GM12878 (cell line): ENCODE data around the gene ATG9B. TPM values are rescaled to one million over a fixed set of nuclear protein-coding genes. Genes with fewer than 3 reads are reported as not detected.

ENCODE experiments used
- ATAC-seq: fragments of 200-7000 bp; cut with Tn5 transposase; 3 replicates; pipeline ENCODE4 v1.9.1; 2020; ENCODE audit warnings: mild to moderate bottlenecking, moderate library complexity
- BruUV-seq: library from RNA; stranded (reverse); fragments of 400-500 nt; replicated peaks from 2 replicates; lab custom pipeline; 2021; lab: Mats Ljungman, UMichigan
- CTCF ChIA-PET: fragments of 300-600 bp; sonication (Branson Sonifier 250); formaldehyde crosslinking; extraction: SDS; loops from one replicate; lab custom pipeline; 2021; ENCODE audit warnings: inconsistent platforms; lab: Yijun Ruan, JAX
- POLR2A ChIA-PET: fragments of 350-600 bp; formaldehyde crosslinking; extraction: SDS; loops from one replicate; lab custom pipeline; 2021; ENCODE audit warnings: inconsistent platforms; lab: Charles Lee
- RAD21 ChIA-PET: fragments of 300-600 bp; sonication (Branson Sonifier 250); formaldehyde crosslinking; loops from one replicate; lab custom pipeline; 2023; ENCODE audit warnings: antibody characterized with exemption; ENCODE audit not compliant: unreplicated experiment; lab: Charles Lee
- SMC1A ChIA-PET: fragments of 300-600 bp; sonication (Branson Sonifier 250); formaldehyde crosslinking; loops from one replicate; lab custom pipeline; 2023; ENCODE audit not compliant: unreplicated experiment, uncharacterized antibody; lab: Charles Lee
- DNase-seq: peaks from one replicate; pipeline ENCODE4 v3.0.0-alpha.2; 2011; ENCODE audit warnings: low read depth, low spot score
- FAIRE-seq: peaks from 3 replicates; lab custom pipeline; 2011; peaks lifted over from hg19 to GRCh38; lab: Jason Lieb, UNC
- H2AFZ ChIP-seq: 2 replicates; pipeline ENCODE4 v1.6.0; 2011; ENCODE audit warnings: low read depth, low read length, control low read depth; ENCODE audit not compliant: control insufficient read depth
- H3K27ac ChIP-seq: 2 replicates; pipeline ENCODE4 v1.5.1; 2011; ENCODE audit warnings: control low read depth; ENCODE audit not compliant: control insufficient read depth, insufficient read depth
- H3K27me3 ChIP-seq, 2 experiments: replicated peaks in 1 of 2; 2 replicates each; pipeline versions ENCODE4 v1.6.0 to v1.6.1; 2011; ENCODE audit warnings: low read length in 1 of 2; ENCODE audit not compliant: control insufficient read depth in 2 of 2, insufficient read depth in 2 of 2
- H3K36me3 ChIP-seq, 2 experiments: 2 replicates each; pipeline ENCODE4 v1.5.1; 2011; ENCODE audit warnings: low read length in 1 of 2; ENCODE audit not compliant: control insufficient read depth in 2 of 2, insufficient read depth in 2 of 2
- H3K4me1 ChIP-seq: 2 replicates; pipeline ENCODE4 v1.6.1; 2011; ENCODE audit warnings: mild to moderate bottlenecking, low read length, moderate library complexity, mixed read lengths; ENCODE audit not compliant: control insufficient read depth, insufficient read depth
- H3K4me2 ChIP-seq: 2 replicates; pipeline ENCODE4 v1.6.0; 2011; ENCODE audit warnings: control low read depth; ENCODE audit not compliant: control insufficient read depth, insufficient read depth
- H3K4me3 ChIP-seq: fragments of 200-600 bp; sonication (generic); 2 replicates; pipeline ENCODE4 v1.5.1; 2016
- H3K79me2 ChIP-seq: 2 replicates; pipeline ENCODE4 v1.6.0; 2011; ENCODE audit warnings: low read length; ENCODE audit not compliant: control insufficient read depth, insufficient read depth
- H3K9ac ChIP-seq: 2 replicates; pipeline ENCODE4 v1.8.0; 2011; ENCODE audit warnings: low read length, control low read depth, mixed read lengths; ENCODE audit not compliant: control insufficient read depth, insufficient read depth
- H3K9me3 ChIP-seq: replicated peaks from 3 replicates; pipeline ENCODE4 v1.5.1; 2011; ENCODE audit warnings: mild to moderate bottlenecking, low read length; ENCODE audit not compliant: control insufficient read depth, insufficient read depth
- H4K20me1 ChIP-seq: 2 replicates; pipeline ENCODE4 v1.6.0; 2011; ENCODE audit not compliant: control insufficient read depth, insufficient read depth
- CEBPB ChIP-seq, 2 experiments: fragments of 150-350 bp in 1 of 2; IDR thresholded peaks; 2 replicates each; pipeline ENCODE4 v1.6.1; 2012 to 2014; ENCODE audit warnings: low read depth in 2 of 2, low read length in 2 of 2, borderline replicate concordance in 1 of 2, inconsistent platforms in 1 of 2
- ETV6 ChIP-seq, 2 experiments: fragments of 450-650 bp in 1 of 2; IDR thresholded peaks in 1 of 2; conservative IDR thresholded peaks in 1 of 2; 2 replicates each; pipeline ENCODE4 v1.6.1; 2014; ENCODE audit warnings: antibody characterized with exemption in 1 of 2, borderline replicate concordance in 1 of 2, low read depth in 1 of 2, mild to moderate bottlenecking in 1 of 2, moderate library complexity in 1 of 2
- HSF1 ChIP-seq: fragments of 150-350 bp; IDR thresholded peaks from 2 replicates; pipeline ENCODE4 v1.6.1; 2014; ENCODE audit warnings: mild to moderate bottlenecking, low read depth, low read length
- MTA3 ChIP-seq: IDR thresholded peaks from 2 replicates; pipeline ENCODE4 v1.6.1; 2012; ENCODE audit warnings: low read length, inconsistent platforms, borderline replicate concordance
- PML ChIP-seq: IDR thresholded peaks from 2 replicates; pipeline ENCODE4 v1.6.1; 2012; ENCODE audit warnings: low read length, inconsistent platforms
- POLR2AphosphoS5 ChIP-seq: IDR thresholded peaks from 2 replicates; pipeline ENCODE4 v1.6.1; 2011; ENCODE audit warnings: mild to moderate bottlenecking, low read length, inconsistent platforms
- TARDBP ChIP-seq: IDR thresholded peaks from 2 replicates; pipeline ENCODE4 v1.6.1; 2016; ENCODE audit warnings: borderline replicate concordance
- ZNF24 ChIP-seq: fragments of 450-650 bp; IDR thresholded peaks from 2 replicates; pipeline ENCODE4 v1.6.1; 2017; ENCODE audit warnings: antibody characterized with exemption, mild to moderate bottlenecking
- WGBS: methylation state at CpG from one replicate; pipeline ENCODE4 v1.1.6; 2016; ENCODE audit warnings: low lambda C conversion rate; ENCODE audit not compliant: insufficient replicate concordance, insufficient coverage; ENCODE audit errors: missing lambda C conversion rate; 5-methylcytosine and 5-hydroxymethylcytosine counted together
- in situ Hi-C: fragments of 300-500 bp; cut with MboI; formaldehyde crosslinking; loops from 9 replicates; pipeline ENCODE4 v1.14.3; 2018; ENCODE audit warnings: mixed read lengths
- intact Hi-C: fragments of 100-400 bp; cut with micrococcal nuclease; formaldehyde crosslinking; loops from one replicate; pipeline ENCODE4 v1.14.2; 2022; ENCODE audit not compliant: unreplicated experiment
- polyA plus RNA-seq, 11 experiments: library from polyadenylated mRNA; depleted of rRNA in 4 of 11; unstranded in 6 of 11; stranded (reverse) in 5 of 11; fragments of >200 nt; fragmentation: Nextera tagmentation in 4 of 11; fragmentation: Illumina TruSeq in 1 of 11; extraction: Ambion mirVana in 4 of 11; extraction: Trizol in 1 of 11; gene quantifications; 1 replicate in 1 of 11; 2 replicates in 10 of 11; pipeline versions ENCODE4 v1.2.1 to v1.2.3, GENCODE V29; 2011 to 2016; ENCODE audit warnings: inconsistent platforms in 2 of 11, missing spikeins in 2 of 11, low read depth in 1 of 11
- total RNA-seq, 4 experiments: library from RNA; depleted of rRNA in 3 of 4; stranded (reverse); fragments of >200 nt in 3 of 4; fragmentation: Illumina TruSeq in 1 of 4; extraction: Trizol in 1 of 4; gene quantifications; 2 replicates each; pipeline versions ENCODE4 v1.2.1 to v1.2.3, GENCODE V29; 2013 to 2021

The ATG9B gene
- total and polyA plus RNA-seq, 10 of the 15 experiments (the other 5 are each of a cell fraction or from before 2014, with no cell fraction given), result 0.01 to 0.83 (median 0.12) TPM; not detected in 2

- ChIA-PET POLR2A (no interaction called here), SMC1A (no interaction called here), CTCF (no interaction called here), RAD21 (no interaction called here)
- Histone ChIP-seq H3K27me3 (no peaks in the 10 kb centered on the region), H3K9ac (no peak overlapping the region), H3K79me2 (no peaks in the 10 kb centered on the region), H3K9me3 (no peaks in the 10 kb centered on the region), H3K27ac (no peak overlapping the region), H3K4me3 (no peak overlapping the region), H4K20me1 (no peaks in the 10 kb centered on the region), H3K36me3 (no peaks in the 10 kb centered on the region), H3K4me2 (no peak overlapping the region), H3K4me1 (no peaks in the 10 kb centered on the region), H2AFZ (no peak overlapping the region)
- DNase-seq, result no peak
- TF ChIP-seq PML (no peak), ETV6 (conservative IDR thresholded peaks at IDR 0.05 in 1 of 2, IDR thresholded peaks at IDR 0.05 in 1 of 2; ENCODE audit: borderline replicate concordance in 1 of 2, low read depth in 1 of 2) (no peak), HSF1 (no peak), MTA3 (no peak), CEBPB (IDR thresholded peaks at IDR 0.05; ENCODE audit: borderline replicate concordance in 1 of 2, low read depth in 2 of 2, low read length in 2 of 2) (no peak), TARDBP (no peak), POLR2AphosphoS5 (no peak), ZNF24 (no peak)
- in situ Hi-C loops (no loop called here), intact Hi-C loops (no loop called here)
- WGBS, result 39% methylated on average over 12 of the region's 12 CpGs
- no peak for FAIRE-seq
- no peak for ATAC-seq
- no TSS peak for BruUV-seq
Observed at GRCh38 chr7:150999001-150999400, 25.3 kb downstream of the ATG9B start.
